GM19455 (cell line): ENCODE measurements around the gene PLEKHG4B.
A peak's percentile ranks its signal among the peaks of the same experiment; 100 is the strongest.
"Not testable (repeated sequence)": the region's sequence is repeated elsewhere in the genome, so short reads cannot be mapped to it uniquely, and the experiment has no call there.

Experiments used
- ATAC-seq: cut with Tn5 transposase; IDR thresholded peaks from one replicate; pipeline ENCODE4 v1.9.1; 2021; ENCODE audit not compliant: unreplicated experiment

The PLEKHG4B gene

DNA sequence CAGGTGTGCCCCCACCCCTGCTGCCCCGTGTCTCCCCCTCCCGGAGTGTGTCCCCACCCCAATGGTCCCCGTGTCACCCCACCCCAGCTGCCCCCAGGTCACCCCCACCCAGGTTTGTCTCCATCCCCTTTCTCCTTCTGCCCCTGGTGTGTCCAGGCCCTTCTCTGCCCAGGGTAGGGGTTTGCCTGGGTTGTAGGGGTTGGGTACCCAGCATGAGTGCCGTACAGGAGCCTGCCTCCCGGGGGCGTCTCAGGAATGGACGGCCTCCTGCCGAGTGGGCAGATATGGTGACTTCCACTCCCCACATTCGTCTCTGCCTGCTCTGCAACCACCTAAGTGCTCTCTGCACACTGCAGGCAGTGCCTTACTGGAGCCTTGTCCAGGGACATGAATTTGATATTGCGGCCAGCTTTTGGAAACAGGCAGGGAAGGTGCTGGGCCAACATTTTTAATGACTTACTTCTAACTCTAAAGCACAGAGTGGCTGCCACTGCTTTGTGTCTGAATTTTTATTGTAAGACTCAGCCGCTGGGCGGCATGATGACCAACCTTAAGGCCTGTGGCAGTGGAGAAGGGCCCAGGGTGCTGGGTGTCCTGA is 106.0 kb downstream of the PLEKHG4B start:
- ATAC-seq = no peak

GRCh38 chr5:198516-199196 is 106.7 kb downstream of the PLEKHG4B start:
- ATAC-seq = no peak

DNA sequence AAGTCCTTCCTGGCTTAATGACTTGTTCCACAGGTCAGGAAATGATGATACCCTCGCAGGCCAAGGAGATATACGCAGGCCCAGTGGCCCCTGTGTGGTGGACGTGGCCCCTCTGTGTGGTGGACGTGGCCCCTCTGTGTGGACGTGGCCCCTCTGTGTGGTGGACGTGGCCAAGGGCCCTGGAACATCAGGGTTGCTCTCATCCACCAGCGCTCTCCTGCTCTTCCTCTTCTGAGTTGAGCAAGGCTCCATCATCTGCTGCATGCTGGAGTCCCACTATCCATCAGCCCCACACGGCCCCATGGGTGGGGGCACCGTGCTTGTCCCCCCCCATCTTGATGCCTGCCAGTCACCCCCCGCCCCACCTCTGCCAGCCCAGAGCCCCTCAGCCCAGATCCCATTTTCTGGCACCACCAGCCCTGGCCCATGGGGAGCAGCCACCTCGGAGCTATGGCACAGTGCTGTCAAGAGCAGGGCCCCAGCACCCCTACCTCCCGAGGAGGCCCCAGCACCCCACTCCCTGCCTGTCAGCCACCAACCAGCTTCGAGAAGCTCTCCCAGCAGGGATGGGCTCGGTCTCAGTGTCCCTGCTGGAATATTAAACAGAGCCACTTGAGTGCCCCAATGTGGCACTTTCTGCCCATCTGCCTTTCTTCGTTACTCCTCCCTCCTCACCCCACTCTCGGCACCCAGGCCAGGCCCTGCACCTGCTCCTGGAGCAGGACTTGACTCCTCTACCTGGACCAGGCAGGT is 107.4 kb downstream of the PLEKHG4B start:
- no peak for ATAC-seq

GRCh38 chr5:199950-200645 is 108.1 kb downstream of the PLEKHG4B start:
- no peak for ATAC-seq

DNA sequence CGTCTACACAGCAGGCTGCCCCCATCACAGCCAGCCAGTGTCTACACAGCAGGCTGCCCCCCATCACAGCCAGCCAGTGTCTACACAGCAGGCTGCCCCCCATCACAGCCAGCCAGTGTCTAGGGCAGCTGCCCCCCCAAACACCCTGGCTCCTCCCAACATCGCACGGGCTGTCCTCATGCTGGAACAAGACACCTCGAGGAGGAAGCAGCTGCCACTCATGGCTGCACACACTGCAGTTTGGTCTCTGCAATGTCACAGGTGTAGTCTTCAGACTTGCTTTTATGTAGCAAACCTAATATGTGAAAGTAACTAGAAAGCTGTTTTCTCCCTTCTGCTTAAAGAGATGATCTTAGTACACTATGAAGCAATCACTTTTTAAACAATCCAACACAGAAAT is 109.0 kb downstream of the PLEKHG4B start:
- ATAC-seq = no peak

DNA sequence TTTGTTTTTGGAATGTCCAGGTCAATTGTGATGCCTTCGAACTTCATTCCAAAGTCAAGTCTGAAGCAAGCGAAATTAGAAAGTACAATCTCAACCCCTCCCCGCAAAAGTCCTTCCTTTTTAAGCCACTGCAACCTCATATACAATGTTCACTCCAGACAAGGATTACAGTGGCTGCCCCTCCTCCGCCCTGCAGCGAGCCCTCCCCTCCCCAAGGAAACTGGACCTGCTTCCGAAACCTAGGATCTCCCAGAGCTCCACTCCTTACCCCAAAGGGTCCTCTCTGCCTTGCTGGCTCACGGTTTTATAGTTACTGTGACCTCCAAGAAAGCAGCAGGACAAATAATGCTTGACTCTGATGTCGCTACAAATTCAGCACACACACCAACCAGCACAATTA is 109.7 kb downstream of the PLEKHG4B start:
- no peak for ATAC-seq

DNA sequence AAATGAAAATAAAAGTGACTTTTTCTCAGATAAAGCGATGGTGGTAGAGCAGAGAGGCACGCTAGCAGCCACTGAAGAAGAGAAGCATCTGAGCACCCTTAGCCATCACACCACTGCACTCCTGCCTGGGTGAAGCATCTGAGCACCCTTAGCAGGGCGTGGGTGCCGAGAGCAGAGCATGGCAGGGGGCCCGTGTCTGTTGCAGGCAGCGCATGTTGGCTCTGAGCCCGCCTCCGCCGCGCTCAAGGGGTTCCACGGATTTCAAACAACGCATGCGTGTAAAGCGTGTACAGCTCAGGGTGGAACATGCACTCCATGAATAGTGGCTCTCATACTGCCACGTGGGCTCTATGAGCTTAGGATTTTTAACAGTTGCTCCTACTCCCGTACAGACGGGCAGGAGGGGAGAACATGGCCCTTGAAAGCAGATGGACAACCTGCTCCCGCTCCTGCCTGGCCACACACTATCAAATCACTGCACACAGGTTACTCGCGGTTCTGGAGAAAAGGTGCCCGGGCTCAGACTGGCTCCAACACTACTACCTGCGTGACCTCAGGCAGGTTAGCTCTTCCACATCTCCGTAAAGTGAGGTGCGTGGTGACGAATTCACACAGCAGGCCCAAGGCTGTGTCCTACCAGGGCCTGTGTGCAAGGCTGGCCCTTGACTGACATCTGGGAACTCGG is 111.4 kb downstream of the PLEKHG4B start:
- ATAC-seq = no peak

DNA sequence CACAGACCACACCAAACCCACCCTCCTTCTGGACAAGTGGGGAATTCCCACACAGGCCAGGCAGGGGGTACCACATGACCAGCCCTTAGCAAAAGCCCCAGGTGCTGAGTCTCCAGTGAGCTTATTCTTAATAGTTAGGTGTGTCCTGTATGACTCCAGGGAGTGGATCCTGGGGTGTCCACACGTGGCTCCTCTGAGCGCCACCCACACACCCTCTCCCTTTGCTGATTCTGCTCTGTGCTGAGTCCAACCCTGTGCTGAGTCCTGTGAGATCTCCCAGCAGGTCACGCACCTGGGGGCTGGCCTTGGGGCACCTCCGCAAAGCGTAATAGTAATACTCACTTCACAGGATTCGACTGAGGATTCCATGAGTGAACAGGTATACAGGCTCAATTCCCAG is 112.0 kb downstream of the PLEKHG4B start:
- no peak for ATAC-seq

- no peak for ATAC-seq
Observed at GRCh38 chr5:204462-204861, 112.5 kb downstream of the PLEKHG4B start.

DNA sequence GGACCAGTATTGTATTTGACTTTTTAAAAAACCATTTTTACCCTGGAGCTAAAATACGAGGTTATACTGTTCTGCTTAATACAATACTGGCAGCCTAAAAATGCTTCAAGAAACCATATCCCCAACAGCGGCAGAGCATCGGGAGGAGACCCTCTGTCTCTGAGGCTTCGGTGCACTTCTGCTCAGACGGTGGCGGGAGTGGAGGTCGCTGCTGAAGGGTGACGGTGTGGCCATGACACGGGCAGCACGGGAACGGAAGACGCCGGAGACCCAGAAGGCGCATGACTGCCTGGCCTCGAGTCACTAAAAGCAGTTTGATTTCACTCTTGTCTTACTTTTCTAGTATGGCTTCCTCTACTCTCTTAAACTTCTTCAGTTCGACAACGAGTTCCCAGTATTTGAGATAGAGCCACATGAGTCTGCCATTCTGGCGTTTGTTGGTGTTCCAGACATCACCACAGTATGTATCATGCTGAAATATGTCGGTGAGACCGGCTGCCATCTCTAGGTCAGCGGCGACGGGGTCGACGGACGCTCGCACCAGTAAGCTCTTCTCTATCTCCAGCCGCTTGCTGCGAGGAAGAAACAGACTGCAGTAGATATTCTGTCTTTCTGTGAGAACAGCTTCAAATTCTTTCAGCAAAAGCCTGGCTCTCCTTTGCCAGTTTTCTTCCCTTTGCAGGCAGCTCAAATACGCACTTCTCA is 113.2 kb downstream of the PLEKHG4B start:
- ATAC-seq = no peak

DNA sequence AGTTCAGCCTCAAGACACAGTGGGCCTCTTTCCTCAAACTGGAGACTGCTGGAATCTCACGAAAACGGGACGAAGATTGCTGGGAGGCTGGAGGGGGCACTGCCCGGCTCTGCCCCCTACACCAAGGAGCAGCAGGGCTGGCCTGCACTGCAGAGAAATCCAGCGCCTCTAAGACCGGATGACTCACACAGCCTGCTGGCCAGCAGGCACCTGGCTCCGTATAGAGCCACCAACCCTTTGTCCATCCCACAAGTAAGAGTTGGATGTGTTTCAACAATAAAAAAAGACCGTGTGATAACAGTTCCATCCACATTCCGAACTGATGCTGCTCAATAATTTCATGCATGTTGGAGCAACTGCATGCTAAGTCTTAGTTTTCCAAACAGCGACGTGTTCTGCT is 114.4 kb downstream of the PLEKHG4B start:
- no peak for ATAC-seq

GRCh38 chr5:206927-207536 is 115.1 kb downstream of the PLEKHG4B start:
- ATAC-seq = no peak

- ATAC-seq = no peak
Observed at GRCh38 chr5:207599-207998, 115.6 kb downstream of the PLEKHG4B start.

GRCh38 chr5:208449-209114 is 116.6 kb downstream of the PLEKHG4B start:
- no peak for ATAC-seq

DNA sequence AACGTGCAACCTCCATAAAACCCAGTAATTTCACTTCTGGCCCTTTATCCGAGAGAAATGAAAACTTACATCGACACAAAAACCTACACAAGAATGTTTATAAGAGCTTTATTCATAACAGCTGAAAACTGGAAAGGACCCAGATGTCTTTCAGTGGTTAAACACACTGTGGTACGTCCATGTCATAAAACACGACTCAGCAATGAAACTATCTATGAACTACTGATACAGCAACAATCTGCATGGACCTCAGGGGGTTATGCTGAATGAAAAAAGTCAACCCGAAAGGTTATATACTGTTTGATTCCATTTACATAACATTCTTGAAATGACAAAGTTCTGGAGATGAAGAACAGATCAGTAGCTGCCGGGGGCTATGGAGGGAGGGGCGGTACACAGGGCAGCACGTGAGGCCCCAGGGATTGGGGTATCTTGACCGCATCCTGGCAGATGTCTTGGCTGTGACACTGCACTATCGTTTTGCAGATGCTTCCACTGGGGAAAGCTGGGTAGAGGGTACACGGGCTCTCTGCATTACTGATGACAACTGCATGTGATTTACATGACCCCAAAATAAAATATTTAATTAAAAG is 121.9 kb downstream of the PLEKHG4B start:
- ATAC-seq = no peak

DNA sequence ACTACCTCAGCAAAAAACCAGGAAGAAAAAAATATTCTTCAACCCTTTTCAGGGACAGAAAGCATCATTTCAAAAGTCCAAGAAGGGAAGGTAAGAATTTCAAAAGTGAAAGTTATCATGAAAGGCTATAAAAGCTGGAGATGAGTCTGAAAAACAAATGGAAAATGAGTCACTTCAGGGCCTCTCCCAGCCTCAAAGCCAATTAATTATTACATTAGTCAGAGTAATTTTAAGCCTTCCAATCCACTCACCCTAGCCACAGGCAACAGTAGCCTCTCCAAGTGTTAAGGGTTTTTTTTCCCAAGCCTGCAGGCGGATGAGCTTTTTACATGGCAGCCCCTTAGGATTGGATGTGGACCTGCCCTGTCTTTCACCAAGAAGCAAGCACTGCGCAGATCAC is 123.3 kb downstream of the PLEKHG4B start:
- ATAC-seq = not testable (repeated sequence)

- ATAC-seq = not testable (repeated sequence)
Observed at GRCh38 chr5:216076-216475, 124.1 kb downstream of the PLEKHG4B start.

- ATAC-seq = peak; percentile 79
Observed at GRCh38 chr5:217494-218456, 125.8 kb downstream of the PLEKHG4B start, which contains the start of the genes CCDC127 and SDHA. TSS of gene CCDC127 (minus strand) at chr5:218153. CDS start at chr5:216849, 1,304 bp downstream. TSS of gene SDHA (plus strand) at chr5:218320. CDS start at chr5:218356, 36 bp downstream.
